ENCODE data around the gene KLHL26.
"Not testable (repeated sequence)": the region's sequence is repeated elsewhere in the genome, so short reads cannot be mapped to it uniquely, and the experiment has no call there.

The KLHL26 gene

GRCh38 chr19:18668744-18669523 lies 32.1 kb downstream of the KLHL26 start:
- Histone ChIP-seq H3K9ac (ENCODE audit: low read length) (no peak overlapping the region), H3K27me3 (ENCODE audit: control insufficient read depth, insufficient read depth, low read length) (no peaks in the 10 kb centered on the region), H3K4me3 (ENCODE audit: low read length) (no peak overlapping the region), H3K36me3 (ENCODE audit: control insufficient read depth, insufficient read depth, low read length) (peaks cover 3% of the 10 kb centered on the region), H3K4me1 (ENCODE audit: control insufficient read depth, insufficient read depth, low read length) (peaks cover 5% of the 10 kb centered on the region), H3K9me3 (ENCODE audit: control insufficient read depth, low read length) (no peaks in the 10 kb centered on the region)

- Histone ChIP-seq H3K9me3 (ENCODE audit: control insufficient read depth, low read length) (no peaks in the 10 kb centered on the region), H3K27me3 (ENCODE audit: control insufficient read depth, insufficient read depth, low read length) (no peaks in the 10 kb centered on the region), H3K4me1 (ENCODE audit: control insufficient read depth, insufficient read depth, low read length) (peaks cover 5% of the 10 kb centered on the region), H3K36me3 (ENCODE audit: control insufficient read depth, insufficient read depth, low read length) (peaks cover 3% of the 10 kb centered on the region), H3K4me3 (ENCODE audit: low read length) (no peak overlapping the region), H3K9ac (ENCODE audit: low read length) (no peak overlapping the region)
These were observed 32.6 kb downstream of the KLHL26 start for GRCh38 chr19:18669524-18669817.

- Histone ChIP-seq H3K36me3 (ENCODE audit: control insufficient read depth, insufficient read depth, low read length) (peaks cover 3% of the 10 kb centered on the region), H3K27me3 (ENCODE audit: control insufficient read depth, insufficient read depth, low read length) (no peaks in the 10 kb centered on the region), H3K9ac (ENCODE audit: low read length) (no peak overlapping the region), H3K9me3 (ENCODE audit: control insufficient read depth, low read length) (no peaks in the 10 kb centered on the region), H3K4me3 (ENCODE audit: low read length) (no peak overlapping the region), H3K4me1 (ENCODE audit: control insufficient read depth, insufficient read depth, low read length) (peaks cover 5% of the 10 kb centered on the region)
These were observed 33.1 kb downstream of the KLHL26 start for GRCh38 chr19:18669883-18670282.

GRCh38 chr19:18670312-18670711 lies 33.5 kb downstream of the KLHL26 start:
- Histone ChIP-seq H3K9ac (ENCODE audit: low read length) (no peak overlapping the region), H3K27me3 (ENCODE audit: control insufficient read depth, insufficient read depth, low read length) (no peaks in the 10 kb centered on the region), H3K4me3 (ENCODE audit: low read length) (no peak overlapping the region), H3K4me1 (ENCODE audit: control insufficient read depth, insufficient read depth, low read length) (peaks cover 5% of the 10 kb centered on the region), H3K9me3 (ENCODE audit: control insufficient read depth, low read length) (no peaks in the 10 kb centered on the region), H3K36me3 (ENCODE audit: control insufficient read depth, insufficient read depth, low read length) (peaks cover 3% of the 10 kb centered on the region)

- Histone ChIP-seq H3K9ac (ENCODE audit: low read length) (no peak overlapping the region), H3K4me1 (ENCODE audit: control insufficient read depth, insufficient read depth, low read length) (peaks cover 5% of the 10 kb centered on the region), H3K36me3 (ENCODE audit: control insufficient read depth, insufficient read depth, low read length) (peaks cover 3% of the 10 kb centered on the region)
These were observed 34.6 kb downstream of the KLHL26 start for GRCh38 chr19:18671303-18672043.

GRCh38 chr19:18672044-18672451 lies 35.2 kb downstream of the KLHL26 start:
- Histone ChIP-seq H3K9ac (ENCODE audit: low read length) (no peak overlapping the region), H3K4me1 (ENCODE audit: control insufficient read depth, insufficient read depth, low read length) (peaks cover 5% of the 10 kb centered on the region), H3K9me3 (ENCODE audit: control insufficient read depth, low read length) (no peaks in the 10 kb centered on the region), H3K4me3 (ENCODE audit: low read length) (no peak overlapping the region), H3K36me3 (ENCODE audit: control insufficient read depth, insufficient read depth, low read length) (peaks cover 3% of the 10 kb centered on the region), H3K27me3 (ENCODE audit: control insufficient read depth, insufficient read depth, low read length) (no peaks in the 10 kb centered on the region)

More at GRCh38 chr19:18671303-18672043, 34.6 kb downstream of the KLHL26 start:
- H3K27me3 ChIP-seq (ENCODE audit: control insufficient read depth, insufficient read depth, low read length) = no peaks in the 10 kb centered on the region
- H3K4me3 ChIP-seq (ENCODE audit: low read length) = no peak overlapping the region
- H3K9me3 ChIP-seq (ENCODE audit: control insufficient read depth, low read length) = no peaks in the 10 kb centered on the region

GRCh38 chr19:18672606-18673337 lies 35.9 kb downstream of the KLHL26 start:
- peaks cover 3% of the 10 kb centered on the region for H3K36me3 ChIP-seq (ENCODE audit: control insufficient read depth, insufficient read depth, low read length)
- H3K9ac ChIP-seq (ENCODE audit: low read length) = no peak overlapping the region
- peaks cover 5% of the 10 kb centered on the region for H3K4me1 ChIP-seq (ENCODE audit: control insufficient read depth, insufficient read depth, low read length)
- no peaks in the 10 kb centered on the region for H3K9me3 ChIP-seq (ENCODE audit: control insufficient read depth, low read length)
- H3K27me3 ChIP-seq (ENCODE audit: control insufficient read depth, insufficient read depth, low read length) = no peaks in the 10 kb centered on the region
- no peak overlapping the region for H3K4me3 ChIP-seq (ENCODE audit: low read length)

GRCh38 chr19:18674616-18675015 lies 37.8 kb downstream of the KLHL26 start:
- no peak overlapping the region for H3K4me3 ChIP-seq (ENCODE audit: low read length)

GRCh38 chr19:18675779-18676178 lies 39.0 kb downstream of the KLHL26 start:
- H3K9me3 ChIP-seq (ENCODE audit: control insufficient read depth, low read length) = no peaks in the 10 kb centered on the region
- H3K4me3 ChIP-seq (ENCODE audit: low read length) = no peak overlapping the region
- H3K36me3 ChIP-seq (ENCODE audit: control insufficient read depth, insufficient read depth, low read length) = no peaks in the 10 kb centered on the region
- no peaks in the 10 kb centered on the region for H3K27me3 ChIP-seq (ENCODE audit: control insufficient read depth, insufficient read depth, low read length)
- H3K4me1 ChIP-seq (ENCODE audit: control insufficient read depth, insufficient read depth, low read length) = peaks cover 11% of the 10 kb centered on the region
- H3K9ac ChIP-seq (ENCODE audit: low read length) = no peak overlapping the region

More at GRCh38 chr19:18674616-18675015, 37.8 kb downstream of the KLHL26 start:
- Histone ChIP-seq H3K4me1 (ENCODE audit: control insufficient read depth, insufficient read depth, low read length) (peaks cover 11% of the 10 kb centered on the region), H3K9ac (ENCODE audit: low read length) (no peak overlapping the region), H3K36me3 (ENCODE audit: control insufficient read depth, insufficient read depth, low read length) (peaks cover under 1% of the 10 kb centered on the region), H3K9me3 (ENCODE audit: control insufficient read depth, low read length) (no peaks in the 10 kb centered on the region), H3K27me3 (ENCODE audit: control insufficient read depth, insufficient read depth, low read length) (no peaks in the 10 kb centered on the region)

GRCh38 chr19:18676692-18677091 lies 39.9 kb downstream of the KLHL26 start:
- H3K9ac ChIP-seq (ENCODE audit: low read length) = no peak overlapping the region
- no peak overlapping the region for H3K4me3 ChIP-seq (ENCODE audit: low read length)
- H3K4me1 ChIP-seq (ENCODE audit: control insufficient read depth, insufficient read depth, low read length) = peaks cover 11% of the 10 kb centered on the region
- no peaks in the 10 kb centered on the region for H3K9me3 ChIP-seq (ENCODE audit: control insufficient read depth, low read length)
- no peaks in the 10 kb centered on the region for H3K27me3 ChIP-seq (ENCODE audit: control insufficient read depth, insufficient read depth, low read length)
- H3K36me3 ChIP-seq (ENCODE audit: control insufficient read depth, insufficient read depth, low read length) = no peaks in the 10 kb centered on the region

GRCh38 chr19:18677156-18677555 lies 40.3 kb downstream of the KLHL26 start:
- H3K36me3 ChIP-seq (ENCODE audit: control insufficient read depth, insufficient read depth, low read length) = no peaks in the 10 kb centered on the region
- H3K9ac ChIP-seq (ENCODE audit: low read length) = no peak overlapping the region
- H3K27me3 ChIP-seq (ENCODE audit: control insufficient read depth, insufficient read depth, low read length) = no peaks in the 10 kb centered on the region
- no peaks in the 10 kb centered on the region for H3K9me3 ChIP-seq (ENCODE audit: control insufficient read depth, low read length)
- no peak overlapping the region for H3K4me3 ChIP-seq (ENCODE audit: low read length)
- H3K4me1 ChIP-seq (ENCODE audit: control insufficient read depth, insufficient read depth, low read length) = peaks cover 10% of the 10 kb centered on the region

GRCh38 chr19:18680148-18680547 lies 43.3 kb downstream of the KLHL26 start:
- H3K27me3 ChIP-seq (ENCODE audit: control insufficient read depth, insufficient read depth, low read length); H3K9ac ChIP-seq (ENCODE audit: low read length); H3K9me3 ChIP-seq (ENCODE audit: control insufficient read depth, low read length); H3K36me3 ChIP-seq (ENCODE audit: control insufficient read depth, insufficient read depth, low read length); H3K4me3 ChIP-seq (ENCODE audit: low read length): not testable (repeated sequence)
- peaks cover 20% of the 10 kb centered on the region for H3K4me1 ChIP-seq (ENCODE audit: control insufficient read depth, insufficient read depth, low read length)

Measured in mucosa of stomach (tissue), 1 donor.